ENCODE data around the gene VWA2.
A peak's percentile ranks its signal among the peaks of the same experiment; 100 is the strongest.

Gene VWA2

GRCh38 chr10:114300036-114300645 lies 61.1 kb downstream of the VWA2 start:
- DNase-seq (no peak), ATAC-seq (no peak)

DNA sequence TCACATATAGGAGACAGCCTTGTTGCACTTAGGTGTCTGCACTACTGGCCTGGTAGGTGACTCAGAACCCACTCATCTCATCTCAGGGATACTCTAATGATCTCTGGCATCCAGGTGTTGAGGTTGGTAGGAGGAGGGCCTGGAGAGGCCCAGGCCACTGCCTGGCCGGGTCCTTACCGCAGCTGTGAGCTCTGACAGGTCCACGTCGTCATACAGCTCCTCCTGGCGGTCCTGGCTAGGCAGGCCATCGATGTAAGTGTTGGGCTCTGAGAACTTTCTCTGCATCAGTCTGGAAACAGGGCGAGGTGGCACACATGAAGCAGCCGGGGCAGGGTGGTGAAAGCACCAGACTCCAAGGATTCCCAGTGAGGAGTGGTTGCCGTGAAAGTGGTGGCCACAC lies 62.1 kb downstream of the VWA2 start:
- DNase-seq (no peak), ATAC-seq (no peak)

DNA sequence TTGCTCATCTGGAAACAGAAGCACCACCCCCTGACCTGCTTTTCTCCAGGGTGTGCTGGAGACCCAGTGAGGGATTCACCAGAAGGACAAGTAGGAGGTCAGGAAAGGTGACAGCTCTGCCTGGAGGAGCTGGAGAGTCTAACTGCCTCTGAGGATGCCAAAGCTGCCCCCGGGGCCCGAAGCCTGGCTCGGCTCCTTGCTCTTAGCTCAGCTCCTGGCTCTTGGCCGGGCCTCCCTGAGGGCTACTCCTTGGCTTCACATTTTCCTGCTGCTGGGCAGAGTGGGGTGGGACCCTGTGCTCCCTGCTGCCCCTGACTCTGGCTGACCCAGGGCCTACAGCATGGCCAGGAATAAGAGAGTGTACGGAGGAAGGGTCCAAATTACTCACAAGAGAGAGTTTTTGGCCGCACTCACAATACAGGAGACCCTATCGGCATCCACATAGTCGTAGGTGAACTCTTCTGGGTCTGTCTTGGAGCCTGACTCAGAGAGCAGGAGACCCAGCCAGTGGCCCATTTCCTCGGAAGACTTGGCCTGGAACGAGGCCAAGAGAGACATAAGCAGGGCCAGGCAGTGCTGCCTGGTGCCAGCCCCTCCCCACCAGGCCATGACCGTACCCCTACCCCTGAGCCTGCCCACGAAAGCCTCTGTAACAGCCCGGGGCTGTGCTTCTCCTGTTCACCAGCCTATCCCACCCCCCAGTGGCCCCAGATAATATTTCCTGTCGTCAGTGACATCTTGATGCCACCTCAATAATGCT lies 63.1 kb downstream of the VWA2 start:
- ATAC-seq = no peak
- no peak for DNase-seq

DNA sequence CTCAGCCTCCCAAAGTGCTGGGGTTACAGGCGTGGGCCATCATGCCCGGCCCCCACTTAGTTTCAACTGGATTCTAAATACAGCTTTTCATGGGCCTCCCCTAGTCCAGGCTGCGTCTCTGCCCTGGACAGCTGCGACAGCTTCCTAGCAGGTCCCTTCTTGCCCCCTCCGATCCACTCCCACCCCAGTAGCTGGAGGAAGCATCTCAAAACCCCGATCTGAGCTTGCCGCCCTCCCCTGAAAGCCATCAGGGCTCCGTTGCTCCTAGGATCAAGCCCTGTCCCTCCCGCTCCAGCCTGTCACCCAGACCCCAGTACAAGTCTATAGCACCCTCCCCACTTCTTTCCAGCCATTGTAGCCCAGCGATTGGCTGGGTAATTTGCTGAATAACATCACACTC lies 64.5 kb downstream of the VWA2 start:
- DNase-seq (no peak), ATAC-seq (no peak)

DNA sequence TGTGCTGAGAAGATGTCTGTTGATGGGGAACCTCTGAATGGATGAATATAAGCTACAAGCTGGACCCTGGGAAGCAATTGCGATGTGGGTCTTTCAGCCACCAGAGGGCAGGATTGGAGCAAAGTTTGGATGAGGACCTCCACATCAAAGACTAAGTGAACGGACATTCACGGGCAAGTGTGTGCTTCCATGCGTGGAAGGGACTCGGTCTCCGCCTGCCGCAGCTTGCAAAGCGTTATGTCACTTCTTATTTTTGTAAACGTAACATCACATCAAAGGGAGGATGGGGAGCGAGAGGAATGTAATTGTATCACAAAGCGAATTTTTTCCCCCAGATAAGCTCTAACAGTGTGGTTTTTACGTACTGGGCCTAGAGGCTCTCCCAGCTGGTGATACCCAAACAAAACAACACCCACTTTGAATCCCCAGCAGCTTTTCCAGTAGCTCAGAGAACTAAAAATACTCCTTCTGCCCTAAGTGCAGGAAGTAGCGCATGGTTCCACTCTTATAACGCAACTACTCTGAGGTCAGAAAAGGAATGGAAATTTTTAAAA lies 65.0 kb downstream of the VWA2 start:
- DNase-seq (peak; percentile 84), ATAC-seq (peak; percentile 58)

DNA sequence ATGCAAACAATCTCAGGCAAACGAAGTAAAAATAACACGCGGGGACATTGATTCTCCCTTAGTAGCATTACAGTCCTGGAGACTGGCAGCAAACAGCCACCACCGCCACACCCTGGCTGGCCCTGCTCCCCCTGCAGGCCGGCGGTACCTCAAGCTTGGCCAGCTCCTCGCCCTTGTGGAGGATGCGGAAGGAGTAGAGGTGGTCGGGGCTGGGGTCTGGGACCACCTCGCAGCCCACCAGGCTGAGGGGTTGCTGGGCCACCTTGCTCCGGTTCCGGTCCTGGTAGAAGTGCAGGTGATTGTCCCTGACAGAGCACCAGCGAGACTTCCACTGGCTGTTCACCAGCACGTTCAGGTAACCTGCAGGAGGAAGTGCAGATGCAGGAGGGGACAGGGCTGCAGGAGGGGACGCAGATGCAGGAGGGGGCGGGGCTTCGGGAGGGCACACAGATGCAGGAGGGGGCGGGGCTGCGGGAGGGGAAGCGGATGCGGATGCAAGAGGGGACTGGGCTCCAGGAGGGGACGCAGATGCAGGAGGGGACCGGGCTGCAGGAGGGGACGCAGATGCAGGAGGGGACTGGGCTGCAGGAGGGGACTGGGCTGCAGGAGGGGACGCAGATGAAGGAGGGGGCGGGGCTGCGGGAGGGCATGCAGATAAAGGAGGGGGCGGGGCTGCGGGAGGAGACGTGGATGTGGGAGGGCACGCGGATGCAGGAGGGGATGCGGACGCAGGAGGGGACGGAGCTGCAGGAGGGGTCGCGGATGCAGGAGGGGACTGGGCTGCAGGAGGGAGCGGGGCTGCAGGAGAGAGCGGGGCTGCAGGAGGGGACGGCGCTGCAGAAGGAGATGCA lies 65.7 kb downstream of the VWA2 start:
- peak; percentile 71 for DNase-seq

DNA sequence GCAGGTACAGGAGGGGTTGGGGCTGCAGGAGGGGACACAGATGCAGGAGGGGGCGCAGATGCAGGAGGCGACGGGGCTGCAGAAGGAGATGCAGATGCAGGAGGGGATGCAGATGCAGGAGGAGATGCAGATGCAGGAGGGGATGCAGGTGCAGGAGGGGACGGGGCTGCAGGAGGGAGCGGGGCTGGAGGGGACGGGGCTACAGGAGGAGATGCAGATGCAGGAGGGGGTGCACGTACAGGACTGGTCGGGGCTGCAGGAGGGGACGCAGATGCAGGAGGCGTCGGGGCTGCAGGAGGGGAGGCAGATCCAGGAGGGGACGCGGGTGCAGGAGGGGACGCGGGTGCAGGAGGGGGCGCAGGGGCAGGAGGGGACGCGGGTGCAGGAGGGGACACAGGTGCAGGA lies 66.5 kb downstream of the VWA2 start:
- ATAC-seq = no peak
- DNase-seq = no peak

More for the DNA sequence above, 65.7 kb downstream of the VWA2 start:
- ATAC-seq = peak; percentile 63

GRCh38 chr10:114306116-114306973 lies 67.3 kb downstream of the VWA2 start:
- ATAC-seq (no peak), DNase-seq (no peak)

DNA sequence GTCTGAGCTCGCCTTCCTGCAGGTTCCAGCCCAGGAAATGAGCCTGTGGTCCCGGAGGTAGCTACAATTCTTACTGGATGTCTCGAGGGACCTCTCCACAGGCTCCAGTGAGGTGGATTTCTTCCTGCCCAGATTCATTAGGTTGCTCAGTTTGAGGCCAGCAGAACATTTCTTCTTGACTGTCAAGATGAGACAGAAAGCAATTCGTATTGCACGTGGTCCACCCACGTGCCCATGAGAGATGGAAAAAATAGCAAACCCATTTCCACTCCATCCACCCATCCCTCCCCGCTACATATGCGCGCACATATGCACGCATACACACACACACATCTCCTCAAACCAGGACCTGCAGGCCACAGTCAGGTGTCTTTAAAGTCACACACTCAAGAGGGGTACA lies 68.7 kb downstream of the VWA2 start:
- ATAC-seq = no peak

GRCh38 chr10:114308531-114309363 lies 69.7 kb downstream of the VWA2 start:
- ATAC-seq = no peak
- no peak for DNase-seq

More for the DNA sequence above, 68.7 kb downstream of the VWA2 start:
- no peak for DNase-seq

DNA sequence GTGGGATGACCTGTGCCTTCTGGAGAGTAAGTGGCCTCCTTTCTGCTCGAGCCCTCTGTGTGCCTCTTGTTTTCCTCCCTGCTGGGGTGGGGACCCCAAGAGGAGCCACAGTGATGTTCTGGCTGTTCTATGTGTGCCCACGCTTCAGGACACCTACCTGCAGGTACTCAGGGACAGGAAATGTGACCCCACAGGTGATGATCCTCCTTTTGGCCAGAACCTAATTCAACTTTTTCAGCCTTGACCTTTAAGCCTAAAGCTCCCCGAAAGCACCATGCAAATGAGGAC lies 70.3 kb downstream of the VWA2 start:
- DNase-seq (no peak), ATAC-seq (no peak)

- DNase-seq (no peak), ATAC-seq (no peak)
These were observed 71.3 kb downstream of the VWA2 start for GRCh38 chr10:114310346-114310745.

GRCh38 chr10:114311023-114311422 lies 72.0 kb downstream of the VWA2 start:
- no peak for DNase-seq
- no peak for ATAC-seq

DNA sequence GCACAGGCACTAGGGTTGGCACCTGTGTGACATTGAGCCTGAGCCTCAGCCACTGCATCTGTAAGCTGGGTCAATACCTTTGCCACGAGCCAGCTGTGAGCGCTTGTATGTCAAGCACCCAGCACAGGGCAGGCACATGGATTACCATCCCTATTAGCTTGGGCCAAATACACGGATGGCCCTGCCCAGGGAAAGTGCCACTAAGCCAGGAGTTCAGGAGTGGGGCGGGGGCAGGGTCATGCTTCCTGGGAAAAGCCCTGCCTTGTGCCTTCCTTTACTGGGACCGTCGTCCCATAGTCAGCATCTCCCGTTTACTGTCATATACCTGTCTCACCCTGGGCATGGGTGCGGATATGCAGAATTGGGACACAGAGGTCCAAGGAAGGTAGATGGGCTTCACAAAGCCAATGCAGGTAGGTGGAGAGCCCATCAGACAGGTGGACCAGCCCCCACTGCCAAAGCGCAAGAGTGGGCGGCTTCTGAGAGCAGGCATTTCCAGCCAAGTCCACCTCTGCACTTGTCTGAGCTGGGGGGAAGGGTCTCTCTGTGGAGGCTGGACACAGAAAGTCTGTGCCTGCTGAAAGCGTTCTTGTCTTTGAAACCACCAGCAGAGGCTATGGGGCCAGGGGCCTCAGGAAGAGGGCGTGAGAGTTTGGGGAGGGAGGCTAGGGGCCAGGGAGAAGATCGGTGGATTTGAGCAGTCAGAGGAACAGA lies 72.6 kb downstream of the VWA2 start:
- DNase-seq = no peak
- no peak for ATAC-seq

GRCh38 chr10:114313139-114313538 lies 74.1 kb downstream of the VWA2 start:
- ATAC-seq = no peak
- no peak for DNase-seq

- no peak for ATAC-seq
These were observed 74.8 kb downstream of the VWA2 start for GRCh38 chr10:114313866-114314265.

GRCh38 chr10:114315566-114316420 lies 76.7 kb downstream of the VWA2 start:
- ATAC-seq (no peak), DNase-seq (no peak)

More at GRCh38 chr10:114313866-114314265, 74.8 kb downstream of the VWA2 start:
- no peak for DNase-seq

GRCh38 chr10:114316744-114317143 lies 77.7 kb downstream of the VWA2 start:
- ATAC-seq (no peak), DNase-seq (no peak)

Data from stimulated activated naive CD8-positive, alpha-beta T cell treated with anti-CD3 and anti-CD28 coated beads, Interleukin-15, Interleukin-2, amounts not matched to agents 100 U/mL and 50 U/mL, for 24 hours (primary cell).